Measurements from ENCODE around the gene NUDT13.
"Not testable (repeated sequence)": the region's sequence is repeated elsewhere in the genome, so short reads cannot be mapped to it uniquely, and the experiment has no call there.

Gene NUDT13

GRCh38 chr10:73106301-73106700 is 4.0 kb upstream of the NUDT13 start:
- no peak for DNase-seq

- DNase-seq, result not testable (repeated sequence)
Measured at GRCh38 chr10:73109248-73109652, 1.0 kb upstream of the NUDT13 start.

DNA sequence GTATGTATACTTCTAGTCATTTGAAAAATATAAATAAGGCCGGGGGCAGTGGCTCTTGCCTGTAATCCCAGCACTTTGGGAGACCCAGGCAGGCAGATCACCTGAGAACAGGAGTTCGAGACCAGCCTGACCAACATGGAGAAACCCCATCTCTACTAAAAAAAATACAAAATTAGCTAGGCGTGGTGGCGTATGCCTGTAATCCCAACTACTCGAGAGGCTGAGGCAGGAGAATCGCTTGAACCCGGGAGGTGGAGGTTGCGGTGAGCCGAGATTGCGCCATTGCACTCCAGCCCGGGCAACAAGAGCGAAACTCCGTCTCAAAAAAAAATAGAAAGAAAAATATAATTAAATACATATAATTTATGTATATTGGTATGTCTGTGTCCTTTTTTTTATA is 1.8 kb downstream of the NUDT13 start:
- DNase-seq, result not testable (repeated sequence)

- no peak for DNase-seq
Measured at GRCh38 chr10:73113551-73113950, 3.3 kb downstream of the NUDT13 start.

- no peak for DNase-seq
Measured at GRCh38 chr10:73116017-73116416, 5.8 kb downstream of the NUDT13 start.

DNA sequence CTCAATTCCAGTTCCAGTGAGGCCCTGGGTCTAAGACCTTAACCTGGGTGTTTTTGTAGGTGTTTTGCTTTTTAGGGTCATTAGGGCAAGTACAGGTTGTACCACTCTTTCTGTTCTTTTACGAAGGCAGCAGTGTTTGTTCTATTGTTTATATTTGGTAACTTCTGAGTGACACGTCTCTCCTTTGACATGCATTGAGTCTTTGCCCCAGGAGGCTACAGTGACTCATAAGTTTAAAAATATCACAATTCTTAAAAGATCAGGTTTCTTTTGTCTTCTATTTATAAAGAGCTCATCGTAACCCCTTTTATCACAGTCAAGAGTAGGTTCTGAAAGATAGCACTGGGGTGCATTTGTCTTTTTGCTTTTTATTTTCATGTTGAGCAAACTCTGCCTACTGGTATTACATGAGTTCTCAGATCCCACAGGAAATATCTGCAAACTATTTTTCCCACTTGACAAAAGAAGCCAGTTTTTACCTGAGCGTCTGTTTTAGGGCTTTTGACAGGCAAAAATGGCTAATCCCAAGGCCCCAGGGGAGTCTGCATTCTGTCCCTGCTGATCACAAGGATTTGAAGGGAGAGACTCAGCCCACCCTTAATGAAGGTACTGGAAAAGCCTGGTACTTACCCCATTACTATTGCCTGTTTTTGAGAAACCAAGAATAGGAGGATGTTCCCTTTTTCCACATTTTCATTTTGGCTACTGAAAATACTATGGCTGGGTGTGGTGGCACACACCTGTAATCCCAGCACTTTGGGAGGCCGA is 7.9 kb downstream of the NUDT13 start:
- DNase-seq, result no peak

GRCh38 chr10:73119457-73119856 is 9.2 kb downstream of the NUDT13 start:
- DNase-seq, result no peak

DNA sequence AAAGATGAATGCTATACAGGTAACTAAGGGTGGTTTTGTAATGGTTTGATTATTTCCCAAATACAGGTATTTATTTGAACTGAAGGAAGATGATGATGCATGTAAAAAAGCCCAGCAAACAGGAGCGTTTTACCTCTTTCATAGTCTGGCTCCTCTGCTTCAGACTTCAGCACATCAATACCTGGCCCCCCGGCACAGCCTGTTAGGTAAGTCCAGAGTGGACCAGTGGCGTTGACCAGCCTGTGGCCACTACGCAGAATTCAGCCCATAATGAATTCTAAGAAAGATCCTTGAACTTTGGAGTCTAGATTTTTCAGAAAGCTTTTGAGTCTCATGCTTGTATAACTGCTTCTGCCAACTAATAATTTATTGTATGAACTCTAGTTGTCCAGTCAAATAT is 9.7 kb downstream of the NUDT13 start:
- no peak for DNase-seq

GRCh38 chr10:73126343-73126742 is 16.1 kb downstream of the NUDT13 start:
- no peak for DNase-seq

GRCh38 chr10:73131301-73131700 is 21.0 kb downstream of the NUDT13 start:
- DNase-seq, result no peak

- DNase-seq, result no peak
Measured at GRCh38 chr10:73131913-73132686, 21.8 kb downstream of the NUDT13 start.

DNA sequence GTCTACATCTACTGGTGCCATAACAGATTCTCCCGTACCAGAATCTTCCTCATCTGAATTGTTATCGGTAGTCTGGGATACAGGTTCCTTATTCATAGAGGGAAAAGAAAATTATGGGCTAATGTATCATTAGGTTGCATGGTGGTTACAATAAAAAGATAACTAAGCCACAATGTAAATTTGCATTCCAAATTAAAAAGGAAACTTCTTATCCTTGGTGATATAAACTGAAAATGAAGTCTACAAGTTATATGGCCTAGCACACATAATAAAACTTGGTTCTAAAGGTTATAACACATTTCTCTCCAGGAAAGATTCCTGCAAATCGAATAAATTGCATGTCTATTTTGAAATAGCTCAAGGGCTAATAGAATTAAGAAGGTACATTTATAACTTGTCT is 24.5 kb downstream of the NUDT13 start:
- DNase-seq, result no peak

DNA sequence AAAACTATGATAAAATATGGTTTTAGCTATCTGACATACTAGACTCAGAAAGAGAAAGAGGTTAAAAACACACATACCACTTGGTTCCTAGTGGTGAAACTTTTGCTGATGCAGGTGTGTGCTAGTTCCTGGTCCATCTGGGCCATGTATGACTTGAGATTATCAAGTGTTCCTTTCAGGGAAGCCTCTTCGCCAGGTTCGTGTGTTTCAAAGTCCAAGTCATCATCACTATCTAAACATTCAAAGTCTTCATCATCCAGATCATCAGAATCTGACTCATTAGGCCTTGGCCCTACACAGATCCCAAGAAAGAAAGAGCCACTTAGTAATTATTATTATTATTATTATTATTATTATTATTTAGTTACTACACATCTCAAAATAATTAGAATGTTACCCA is 26.4 kb downstream of the NUDT13 start:
- DNase-seq, result no peak

- DNase-seq, result no peak
Measured at GRCh38 chr10:73139251-73139650, 29.0 kb downstream of the NUDT13 start.

DNA sequence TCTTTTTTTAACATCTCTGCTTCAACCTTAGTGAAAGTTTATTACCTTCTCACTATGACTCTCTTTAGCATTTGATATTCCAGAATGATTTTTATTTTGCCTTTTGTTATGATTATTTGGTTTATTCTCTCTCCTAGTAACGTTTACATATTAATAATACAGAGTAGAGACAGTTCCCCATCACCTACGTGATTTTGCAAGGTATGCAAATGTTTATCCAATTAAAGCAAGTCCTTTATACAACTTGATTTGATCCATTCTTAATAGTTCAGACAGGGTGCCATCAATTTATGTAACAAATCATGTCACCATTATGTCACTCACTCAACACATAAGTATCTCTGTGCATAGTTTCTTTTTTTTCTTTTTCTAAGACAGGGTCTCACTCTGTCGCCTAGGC is 31.3 kb downstream of the NUDT13 start:
- no peak for DNase-seq

DNA sequence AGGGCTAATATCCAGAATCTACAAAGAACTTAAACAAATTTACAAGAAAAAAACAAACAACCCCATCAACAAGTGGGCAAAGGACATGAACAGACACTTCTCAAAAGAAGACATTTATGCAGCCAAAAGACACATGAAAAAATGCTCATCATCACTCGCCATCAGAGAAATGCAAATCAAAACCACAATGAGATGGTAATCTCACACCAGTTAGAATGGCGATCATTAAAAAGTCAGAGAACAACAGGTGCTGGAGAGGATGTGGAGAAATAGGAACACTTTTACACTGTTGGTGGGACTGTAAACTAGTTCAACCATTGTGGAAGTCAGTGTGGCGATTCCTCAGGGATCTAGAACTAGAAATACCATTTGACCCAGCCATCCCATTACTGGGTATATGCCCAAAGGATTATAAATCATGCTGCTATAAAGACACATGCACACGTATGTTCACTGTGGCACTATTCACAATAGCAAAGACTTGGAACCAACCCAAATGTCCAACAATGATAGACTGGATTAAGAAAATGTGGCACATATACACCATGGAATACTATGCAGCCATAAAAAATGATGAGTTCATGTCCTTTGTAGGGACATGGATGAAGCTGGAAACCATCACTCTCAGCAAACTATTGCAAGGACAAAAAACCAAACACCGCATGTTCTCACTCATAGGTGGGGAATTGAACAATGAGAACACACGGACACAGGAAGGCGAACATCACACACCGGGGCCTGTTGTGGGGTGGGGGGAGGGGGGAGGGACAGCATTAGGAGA is 40.6 kb downstream of the NUDT13 start:
- not testable (repeated sequence) for DNase-seq

DNA sequence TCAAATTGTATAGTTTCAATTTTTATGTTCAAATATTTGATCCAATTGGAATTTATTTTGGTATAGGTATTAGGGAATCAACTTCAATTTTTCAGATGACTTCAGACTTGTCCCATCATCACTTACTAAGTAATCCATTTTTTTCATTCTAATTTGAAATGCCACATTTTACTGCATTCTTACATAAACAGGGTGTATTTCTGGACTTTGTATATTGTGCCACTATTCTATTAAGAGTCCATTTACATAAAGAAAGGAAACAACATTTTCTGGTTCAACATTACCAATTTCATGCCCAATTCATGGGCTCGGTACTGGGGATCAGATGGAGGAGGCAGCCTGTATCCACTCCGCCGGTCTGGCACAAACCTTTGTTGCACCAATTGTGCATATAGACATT is 41.8 kb downstream of the NUDT13 start:
- DNase-seq, result no peak

- no peak for DNase-seq
Measured at GRCh38 chr10:73156054-73156453, 45.8 kb downstream of the NUDT13 start.

GRCh38 chr10:73159038-73159648 is 48.9 kb downstream of the NUDT13 start:
- DNase-seq, result peak; percentile 29

DNA sequence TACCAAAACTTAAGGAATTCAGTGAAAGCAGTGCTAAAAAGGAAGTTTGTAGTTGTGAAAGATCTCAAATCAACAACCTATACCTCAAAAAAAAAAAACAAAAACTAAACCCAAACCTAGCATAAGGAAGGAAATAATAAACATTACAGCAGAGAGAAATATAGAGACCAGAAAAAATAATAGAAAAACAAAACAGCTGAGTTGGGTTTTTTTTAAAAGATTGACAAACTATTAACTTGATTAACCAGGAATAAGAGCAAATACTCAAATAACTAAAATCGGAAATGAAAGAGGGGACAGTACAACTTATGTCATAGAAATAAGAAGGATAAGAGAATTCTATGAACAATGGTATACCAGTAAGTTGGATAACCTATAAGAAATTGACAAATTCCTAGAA is 50.8 kb downstream of the NUDT13 start:
- DNase-seq, result no peak

DNA sequence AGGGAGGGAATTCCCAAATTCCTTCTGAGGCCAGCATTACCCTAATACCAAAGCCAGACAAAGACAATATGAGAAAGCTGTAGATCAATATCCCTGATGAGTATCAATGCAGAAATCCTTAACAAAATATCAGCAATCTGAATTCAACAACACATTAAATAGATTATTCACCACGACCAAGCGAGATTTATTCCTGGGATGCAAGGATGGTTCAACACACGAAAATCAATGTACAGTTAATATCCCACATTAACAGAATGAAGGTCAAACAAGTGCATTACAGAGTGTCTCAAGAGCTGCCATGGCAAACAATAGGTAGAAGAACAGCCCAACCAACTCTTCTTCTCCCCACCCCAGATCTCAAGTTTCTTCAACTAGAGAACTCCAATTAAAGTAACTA is 51.4 kb downstream of the NUDT13 start:
- no peak for DNase-seq

DNA sequence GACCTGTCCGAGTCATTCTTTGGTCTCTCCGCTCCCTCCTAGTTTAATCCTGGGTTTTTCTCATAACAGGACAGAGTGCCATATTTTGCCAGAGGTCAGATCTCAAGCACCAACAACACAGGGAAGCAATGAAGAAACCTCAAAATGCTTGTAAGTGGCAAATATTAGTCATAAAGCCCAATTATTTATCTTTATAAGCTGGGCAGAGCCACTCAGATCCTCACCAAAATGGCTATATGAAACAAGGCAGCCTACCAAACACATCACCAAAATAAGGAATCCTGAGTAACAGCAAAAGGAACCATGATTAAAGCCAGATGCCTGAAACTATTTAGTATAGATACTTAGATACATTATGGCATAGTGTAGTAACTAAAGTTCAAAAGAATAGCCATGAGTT is 52.8 kb downstream of the NUDT13 start:
- no peak for DNase-seq

DNA sequence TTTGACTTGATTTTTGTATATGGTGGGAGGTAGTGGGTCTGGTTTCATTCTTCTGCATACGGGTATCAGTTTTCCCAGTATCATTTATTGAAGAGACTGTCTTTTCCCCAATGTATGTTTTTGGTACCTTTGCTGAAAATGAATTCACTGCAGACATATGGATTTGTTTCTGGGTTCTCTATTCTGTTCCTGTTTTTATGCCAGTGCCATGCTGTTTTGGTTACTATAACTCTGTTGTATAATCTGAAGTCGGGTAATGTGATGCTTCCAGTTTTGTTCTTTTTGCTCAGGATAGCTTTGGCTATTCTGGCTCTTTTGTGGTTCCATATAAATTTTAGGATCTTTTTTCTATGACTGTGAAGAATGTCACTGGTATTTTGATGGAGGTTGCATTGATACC is 56.7 kb downstream of the NUDT13 start:
- no peak for DNase-seq
